ENCODE results near the gene ZNF200. TPM values are rescaled to one million over a fixed set of nuclear protein-coding genes. Genes with fewer than 3 reads are reported as not detected.

The ZNF200 gene
- total and polyA plus RNA-seq, 2 donors (not counting 3 experiments of a cell fraction or from before 2014, with no cell fraction given), result 2.8 to 10.0 TPM

GRCh38 chr16:3215601-3216262 is 19.2 kb downstream of the ZNF200 start:
- BruUV-seq (replicated peaks), result no TSS peak
- FAIRE-seq, result no peak
- dilution Hi-C loops (cut with MboI; ENCODE audit: extremely low pct_ligation_motif_present, low sequenced_read_pairs), result no loop called here

More at GRCh38 chr16:3215601-3216262, 19.2 kb downstream of the ZNF200 start:
- TF ChIP-seq FOS (IDR thresholded peaks at IDR 0.05; ENCODE audit: borderline replicate concordance, insufficient read depth, low read length) (no peak), POLR2AphosphoS5 (IDR thresholded peaks at IDR 0.05; ENCODE audit: insufficient read depth, low read depth, low read length) (no peak), JUN (IDR thresholded peaks at IDR 0.05; ENCODE audit: borderline replicate concordance, insufficient read depth, insufficient read length, low read depth) (no peak), GATA2 (IDR thresholded peaks at IDR 0.05; ENCODE audit: insufficient read depth, insufficient read length, low read depth, low read length) (no peak), EZH2 (IDR thresholded peaks at IDR 0.05; ENCODE audit: borderline replicate concordance, low read depth, low read length, severe bottlenecking) (no peak), MYC (IDR thresholded peaks at IDR 0.05; ENCODE audit: low read depth, low read length) (no peak), POLR2A (IDR thresholded peaks at IDR 0.05; ENCODE audit: low read depth, low read length) (no peak), MAX (IDR thresholded peaks at IDR 0.05; ENCODE audit: insufficient read depth, insufficient read length) (no peak), CTCF (IDR thresholded peaks at IDR 0.05; ENCODE audit: extremely low read depth in 1 of 2, insufficient read depth in 1 of 2, low read depth in 1 of 2, low read length in 2 of 2) (no peak)
- DNase-seq (ENCODE audit: low read depth, low spot score), result no peak
- no peaks in the 10 kb centered on the region for H3K79me2 ChIP-seq (ENCODE audit: control insufficient read depth, insufficient read depth, low read length)
- POLR2A ChIA-PET, result no interaction called here
- H3K9ac ChIP-seq (replicated peaks; ENCODE audit: extremely low read depth, insufficient read depth, low read length), result no peak overlapping the region
- no peak overlapping the region for H3K4me3 ChIP-seq (replicated peaks in 1 of 3; ENCODE audit: insufficient read depth in 1 of 3, low read depth in 1 of 3, low read length in 3 of 3)
- H4K20me1 ChIP-seq (replicated peaks; ENCODE audit: control insufficient read depth, extremely low read depth, insufficient read depth, low read length), result no peaks in the 10 kb centered on the region
- H2AFZ ChIP-seq (ENCODE audit: low read depth, low read length), result no peak overlapping the region
- H3K36me3 ChIP-seq (ENCODE audit: control insufficient read depth in 2 of 2, extremely low read depth in 1 of 2, insufficient read depth in 2 of 2, low read length in 2 of 2), result no peaks in the 10 kb centered on the region
- no peak overlapping the region for H3K27ac ChIP-seq (ENCODE audit: insufficient read depth, low read depth, low read length)
- CTCF ChIA-PET, result no interaction called here
- H3K27me3 ChIP-seq (ENCODE audit: control insufficient read depth in 2 of 2, insufficient read depth in 2 of 2, low read length in 2 of 2), result no peaks in the 10 kb centered on the region
- no peaks in the 10 kb centered on the region for H3K9me1 ChIP-seq (replicated peaks; ENCODE audit: control insufficient read depth, extremely low read depth, insufficient read depth, low read length)
- no peak overlapping the region for H3K4me2 ChIP-seq (ENCODE audit: insufficient read depth, low read length)
- no peaks in the 10 kb centered on the region for H3K9me3 ChIP-seq (replicated peaks; ENCODE audit: control insufficient read depth, insufficient read depth, low read length)
- intact Hi-C loops (cut with micrococcal nuclease), result no loop called here
- no peaks in the 10 kb centered on the region for H3K4me1 ChIP-seq (ENCODE audit: control insufficient read depth, extremely low read depth, insufficient read depth, low read length)

Measured in endothelial cell of umbilical vein (primary cell).